Brain pericyte (primary cell): Measurements from ENCODE around the gene TRNAU1AP.
"Not testable (repeated sequence)": the region's sequence is repeated elsewhere in the genome, so short reads cannot be mapped to it uniquely, and the experiment has no call there.

ENCODE experiments used
- DNase-seq: peaks from one replicate; pipeline ENCODE4 v3.0.0-alpha.2; 2012; ENCODE audit warnings: low read depth, low spot score

TRNAU1AP gene

DNA sequence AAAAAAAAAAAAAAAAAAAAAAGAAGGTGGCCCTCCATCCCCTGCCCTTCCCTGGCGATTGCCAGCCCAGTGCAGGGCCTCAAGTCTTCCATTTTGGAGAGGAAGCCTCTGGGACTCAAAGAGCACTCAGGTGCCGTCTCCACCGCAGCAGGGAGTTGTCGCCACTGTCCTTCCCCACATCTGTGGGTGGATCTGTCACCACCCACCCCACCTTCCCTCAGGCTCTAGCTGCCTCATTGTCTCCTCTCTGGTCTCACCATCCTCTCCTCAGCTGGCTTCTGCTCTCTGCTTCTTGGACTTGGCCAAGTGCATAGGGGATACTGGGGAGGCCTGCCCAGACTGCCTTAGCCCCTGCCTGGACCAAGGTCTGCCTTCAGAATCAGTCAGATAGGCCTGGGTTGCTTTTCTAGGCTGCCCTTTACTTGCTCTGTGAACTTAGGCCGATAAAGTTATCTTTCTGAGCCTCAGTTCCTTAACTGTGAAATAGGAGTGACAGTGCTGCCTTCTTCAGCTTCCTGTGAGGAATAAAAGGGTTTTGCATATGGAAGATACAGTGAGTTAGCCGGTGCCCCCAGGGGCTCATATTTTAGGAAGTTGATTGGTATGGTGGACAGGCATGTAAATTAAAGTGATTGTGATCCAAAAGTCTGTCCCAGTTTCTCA is 31.3 kb upstream of the TRNAU1AP start:
- DNase-seq, result no peak

DNA sequence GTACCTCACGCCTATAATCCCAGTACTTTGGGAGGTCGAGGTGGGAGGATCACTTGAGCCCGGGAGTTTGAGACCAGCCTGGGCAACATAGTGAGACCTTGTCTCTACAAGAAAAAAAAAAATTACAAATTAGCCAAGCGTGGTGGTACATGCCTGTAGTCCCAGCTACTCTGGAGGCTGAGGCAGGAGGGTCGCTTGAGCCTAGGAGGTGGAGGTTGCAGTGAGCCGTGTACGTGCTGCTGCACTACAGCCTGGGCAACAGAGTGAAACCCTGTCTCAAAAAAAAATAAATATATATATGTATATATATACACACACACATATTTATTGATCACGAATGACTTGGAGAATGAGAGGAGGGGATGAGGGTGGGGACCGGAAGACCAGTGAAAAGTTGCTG is 30.3 kb upstream of the TRNAU1AP start:
- not testable (repeated sequence) for DNase-seq

DNA sequence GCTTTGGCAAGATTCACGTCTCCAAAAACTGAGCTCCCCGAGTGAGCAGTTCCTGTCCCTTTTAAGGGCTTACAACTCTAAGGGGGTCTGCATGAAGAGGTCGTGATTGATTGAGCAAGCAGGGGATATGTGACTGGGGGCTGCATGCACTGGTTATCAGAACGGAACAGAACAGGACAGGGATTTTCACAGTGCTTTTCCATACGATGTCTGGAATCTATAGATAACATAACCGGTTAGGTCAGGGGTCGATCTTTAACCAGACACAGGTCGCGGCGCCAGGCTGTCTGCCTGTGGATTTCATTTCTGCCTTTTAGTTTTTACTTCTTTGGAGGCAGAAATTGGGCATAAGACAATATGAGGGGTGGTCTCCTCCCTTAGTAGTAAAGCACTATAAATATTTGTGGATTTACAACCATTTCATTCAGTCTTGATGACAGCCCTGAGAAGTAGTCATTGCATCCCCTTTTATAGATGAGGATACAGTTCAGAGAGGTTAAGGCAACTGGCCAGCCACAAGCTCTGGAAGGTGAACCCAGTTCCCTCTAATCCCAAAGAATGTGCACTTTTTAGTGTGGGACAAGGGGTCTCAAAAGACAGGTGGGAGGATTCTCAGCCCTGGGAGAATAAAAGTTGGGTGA is 27.8 kb upstream of the TRNAU1AP start:
- not testable (repeated sequence) for DNase-seq

DNA sequence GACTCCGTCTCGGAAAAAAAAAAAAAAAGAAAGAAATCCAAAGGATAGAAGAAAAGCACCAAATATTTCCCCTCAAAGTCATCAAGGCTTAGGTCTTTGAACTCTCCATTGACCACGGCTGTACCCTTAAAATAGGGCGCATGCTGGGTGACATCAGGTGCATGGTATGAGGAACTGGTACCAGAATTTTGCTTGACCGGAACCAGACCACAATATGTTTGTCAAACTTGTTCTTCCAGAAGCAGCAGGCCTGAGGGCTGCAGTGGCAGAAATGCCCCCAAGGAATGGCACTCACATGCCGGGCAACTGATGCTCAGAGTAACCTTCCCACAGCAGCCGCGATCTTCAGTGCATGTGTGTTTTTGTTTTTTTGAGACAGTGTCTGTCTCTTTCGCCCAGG is 26.0 kb upstream of the TRNAU1AP start:
- DNase-seq, result no peak

DNA sequence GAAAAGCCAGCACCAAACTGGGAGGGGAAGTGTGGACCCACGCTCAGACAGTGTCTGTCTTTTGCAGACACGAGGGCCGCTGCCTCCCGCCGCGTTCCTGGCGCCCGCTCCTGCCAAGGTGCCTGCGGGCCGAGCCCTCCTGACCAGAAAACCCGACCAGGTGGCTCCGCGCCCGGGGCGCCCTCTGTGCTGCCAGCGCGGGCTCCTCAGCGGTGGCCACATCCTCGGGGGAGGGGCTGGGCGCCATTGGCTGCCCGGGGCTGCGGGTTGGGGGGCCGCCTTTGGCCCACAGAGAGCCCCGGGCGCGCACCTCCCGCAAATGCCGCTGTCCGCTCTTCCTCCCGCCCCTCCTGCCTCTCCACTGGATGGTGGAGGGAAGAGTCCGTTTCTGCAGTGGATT is 22.4 kb upstream of the TRNAU1AP start:
- no peak for DNase-seq

DNA sequence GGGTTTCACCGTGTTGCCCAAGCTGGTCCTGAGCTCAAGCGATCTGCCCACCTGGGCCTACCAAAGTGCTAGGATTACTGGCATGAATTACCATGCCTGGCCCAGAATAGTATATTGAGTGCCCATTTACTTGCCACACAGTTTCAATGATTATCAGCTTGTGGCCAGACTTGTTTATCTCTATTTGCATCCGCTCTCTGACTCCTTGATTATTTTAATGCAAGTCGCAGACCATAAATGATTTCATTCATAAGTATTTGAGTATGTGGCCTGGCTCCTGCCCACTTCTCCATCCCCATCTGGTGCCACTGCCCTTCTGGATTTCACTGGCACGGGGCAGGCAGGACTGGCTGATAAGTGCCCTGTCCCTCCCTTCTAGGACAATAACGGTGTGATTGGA is 18.2 kb upstream of the TRNAU1AP start:
- DNase-seq, result no peak

DNA sequence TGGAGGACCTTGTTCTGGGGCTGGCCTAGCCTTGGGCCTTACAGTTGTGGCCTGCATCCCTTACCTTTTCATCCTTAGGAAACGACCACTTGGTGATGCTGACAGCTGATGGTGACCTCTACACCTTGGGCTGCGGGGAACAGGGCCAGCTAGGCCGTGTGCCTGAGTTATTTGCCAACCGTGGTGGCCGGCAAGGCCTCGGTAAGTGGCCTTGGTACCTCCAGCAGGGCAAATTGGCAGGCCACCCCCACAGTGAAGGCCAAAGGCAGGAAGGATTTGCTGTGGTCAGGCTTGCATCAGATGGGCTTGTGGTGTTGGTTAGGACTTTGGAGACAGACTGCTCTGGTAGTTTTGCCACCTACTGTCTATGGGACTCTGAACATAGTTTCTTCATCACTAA is 17.7 kb upstream of the TRNAU1AP start:
- DNase-seq, result no peak

DNA sequence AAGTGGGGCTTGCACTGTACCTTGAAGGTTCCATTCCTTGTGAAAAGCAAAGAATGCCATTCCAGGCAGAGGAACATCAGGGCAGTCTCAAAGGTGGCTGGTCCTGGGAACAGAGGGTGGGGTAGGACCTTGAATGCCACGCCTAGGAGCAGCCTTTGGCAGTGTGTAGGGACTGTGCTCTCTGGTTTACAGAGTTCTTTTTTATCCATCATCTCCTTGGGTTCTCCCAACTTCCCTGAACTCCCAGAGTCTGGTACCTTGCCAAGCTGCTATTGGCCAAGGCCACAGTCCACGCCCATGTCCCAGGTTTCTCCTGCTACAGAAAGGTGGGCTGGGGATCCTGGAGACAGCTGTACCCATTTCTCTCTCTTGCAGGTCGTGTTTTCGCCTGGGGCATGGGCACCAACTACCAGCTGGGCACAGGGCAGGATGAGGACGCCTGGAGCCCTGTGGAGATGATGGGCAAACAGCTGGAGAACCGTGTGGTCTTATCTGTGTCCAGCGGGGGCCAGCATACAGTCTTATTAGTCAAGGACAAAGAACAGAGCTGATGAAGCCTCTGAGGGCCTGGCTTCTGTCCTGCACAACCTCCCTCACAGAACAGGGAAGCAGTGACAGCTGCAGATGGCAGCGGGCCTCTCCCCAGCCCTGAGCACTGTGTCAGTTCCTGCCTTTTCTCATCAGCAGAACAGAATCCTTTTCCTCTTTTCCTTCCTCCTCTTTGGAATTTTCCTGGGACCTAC is 15.3 kb upstream of the TRNAU1AP start:
- DNase-seq, result no peak

DNA sequence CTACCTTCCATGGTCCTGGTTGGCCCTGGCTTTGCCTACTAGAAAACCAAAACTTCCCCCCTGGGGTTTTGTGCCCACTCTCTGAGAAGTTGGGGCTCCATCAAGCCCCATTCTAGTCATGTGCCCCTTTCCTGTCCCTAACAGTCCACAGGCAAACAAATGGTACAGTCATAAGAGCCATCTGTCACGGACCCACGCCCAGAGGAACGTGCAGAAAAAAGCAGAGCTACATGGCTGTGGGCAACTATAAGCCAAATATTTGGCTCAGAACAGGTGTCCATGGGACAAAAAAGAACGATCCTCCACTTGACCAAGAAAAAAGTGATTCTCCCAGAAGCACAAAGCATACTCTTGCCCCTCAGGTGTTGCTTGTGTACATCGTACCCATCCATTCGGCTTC is 14.6 kb upstream of the TRNAU1AP start:
- DNase-seq, result no peak

DNA sequence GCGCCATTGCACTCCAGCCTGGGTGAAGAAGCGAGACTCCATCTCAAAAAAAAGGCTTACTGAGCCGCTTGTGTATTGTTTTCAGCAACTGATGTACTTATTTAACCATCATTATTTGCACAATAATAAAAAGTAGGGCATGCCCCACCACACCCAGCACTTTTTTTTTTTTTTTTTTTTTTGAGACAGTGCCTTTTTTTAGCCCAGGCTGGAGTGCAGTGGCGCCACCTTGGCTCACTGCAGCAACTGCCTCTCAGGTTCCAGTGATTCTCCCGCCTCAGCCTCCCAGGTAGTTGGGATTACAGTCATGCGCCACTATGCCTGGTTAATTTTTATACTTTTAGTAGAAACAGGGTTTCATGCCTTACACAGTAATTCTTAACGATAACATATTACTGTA is 12.2 kb upstream of the TRNAU1AP start:
- DNase-seq, result no peak

DNA sequence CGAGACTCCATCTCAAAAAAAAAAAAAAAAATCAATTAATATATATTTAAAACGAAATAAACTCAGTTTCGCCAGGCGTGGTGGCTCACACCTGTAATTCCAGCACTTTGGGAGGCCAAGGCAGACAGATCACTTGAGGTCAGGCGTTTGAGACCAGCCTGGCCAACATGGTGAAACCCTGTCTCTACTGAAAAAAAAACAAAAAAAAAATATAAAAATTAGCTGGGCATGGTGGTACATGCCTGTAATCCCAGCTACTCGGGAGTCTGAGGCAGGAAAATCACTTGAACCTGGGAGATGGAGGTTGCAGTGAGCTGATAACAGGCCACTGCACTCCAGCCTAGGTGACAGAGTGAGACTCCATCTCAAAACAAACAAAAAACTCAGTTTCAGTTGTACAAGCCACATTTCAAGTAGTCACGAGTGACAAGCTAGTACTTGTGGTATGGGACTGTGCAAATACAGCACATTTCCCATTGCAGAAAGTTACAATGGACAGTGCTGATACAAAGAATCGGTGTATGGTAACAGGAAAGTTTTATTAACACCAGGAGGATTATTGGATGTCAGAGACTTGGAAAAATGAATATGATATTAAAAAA is 11.4 kb upstream of the TRNAU1AP start:
- DNase-seq, result not testable (repeated sequence)

DNA sequence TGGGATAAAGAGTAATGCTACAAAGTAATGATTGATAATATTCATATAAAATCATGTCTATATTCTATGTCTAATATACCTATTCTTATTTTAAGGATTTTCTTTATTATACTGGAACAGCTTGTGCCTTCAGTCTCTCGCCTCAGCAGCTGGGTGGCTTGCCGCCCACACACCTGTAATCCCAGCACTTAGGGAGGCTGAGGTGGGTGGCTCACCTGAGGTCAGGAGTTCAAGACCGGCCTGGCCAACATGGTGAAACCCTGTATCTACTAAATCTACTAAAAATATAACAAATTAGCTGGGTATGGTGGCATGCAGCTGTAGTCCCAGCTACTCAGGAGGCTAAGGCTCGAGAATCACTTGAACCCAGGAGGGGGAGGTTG is 7.6 kb upstream of the TRNAU1AP start:
- no peak for DNase-seq

DNA sequence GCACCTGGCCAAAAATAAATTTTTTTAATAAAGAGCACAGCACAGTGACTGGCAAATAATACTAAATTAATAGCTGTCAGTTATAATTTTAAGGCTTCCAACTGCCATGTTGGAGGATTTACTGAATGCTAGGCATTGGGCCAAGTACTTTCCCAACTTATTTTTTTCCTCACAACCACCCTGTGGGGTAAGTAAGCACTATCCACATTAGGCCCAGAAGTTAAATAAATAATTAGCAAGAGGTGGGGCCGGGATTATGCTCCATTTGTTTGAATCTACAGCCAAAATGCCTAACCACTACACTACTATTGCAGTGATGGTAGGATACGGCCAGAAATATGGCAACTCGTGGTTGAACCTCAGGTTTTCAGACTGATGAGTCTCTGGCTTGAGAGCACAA is 4.6 kb upstream of the TRNAU1AP start:
- DNase-seq, result no peak

DNA sequence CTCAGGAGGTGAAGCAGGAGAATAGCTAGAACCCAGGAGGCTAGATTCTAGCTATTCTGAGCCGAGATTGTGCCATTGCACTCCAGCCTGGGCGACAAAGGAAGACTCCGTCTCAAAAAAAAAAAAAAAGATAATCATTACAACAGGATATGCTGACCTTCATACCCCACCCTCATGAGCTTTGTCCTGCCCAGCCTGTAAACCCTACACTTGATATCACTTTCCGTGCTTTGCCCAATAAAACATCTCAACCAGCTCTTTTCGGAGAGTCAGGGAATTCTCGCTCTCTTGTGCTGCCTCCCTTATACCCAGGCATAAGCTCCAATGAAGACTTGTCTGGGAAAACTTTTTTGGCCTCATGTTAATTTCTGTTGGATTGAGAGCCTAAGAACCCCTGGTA is 1.5 kb upstream of the TRNAU1AP start:
- no peak for DNase-seq

DNA sequence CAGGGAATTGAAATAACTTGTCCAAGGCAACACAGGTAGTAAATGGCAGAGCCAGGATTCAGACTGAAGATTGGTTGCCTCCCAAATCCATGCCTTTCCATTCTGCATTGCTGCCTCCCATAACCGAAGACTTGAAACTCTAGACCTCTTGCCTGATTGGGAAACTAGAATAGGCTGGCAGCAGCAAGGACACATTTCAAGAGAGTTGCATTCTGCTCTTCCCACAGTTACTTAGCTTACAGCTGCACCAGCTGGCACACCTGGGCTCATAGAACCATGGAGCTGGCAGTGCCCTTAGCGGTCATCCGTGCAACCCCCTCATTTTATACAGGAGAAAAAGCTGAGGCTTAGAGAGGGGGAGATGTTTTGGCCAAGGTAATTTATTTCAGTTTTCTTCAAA is 8.0 kb downstream of the TRNAU1AP start:
- DNase-seq, result no peak

DNA sequence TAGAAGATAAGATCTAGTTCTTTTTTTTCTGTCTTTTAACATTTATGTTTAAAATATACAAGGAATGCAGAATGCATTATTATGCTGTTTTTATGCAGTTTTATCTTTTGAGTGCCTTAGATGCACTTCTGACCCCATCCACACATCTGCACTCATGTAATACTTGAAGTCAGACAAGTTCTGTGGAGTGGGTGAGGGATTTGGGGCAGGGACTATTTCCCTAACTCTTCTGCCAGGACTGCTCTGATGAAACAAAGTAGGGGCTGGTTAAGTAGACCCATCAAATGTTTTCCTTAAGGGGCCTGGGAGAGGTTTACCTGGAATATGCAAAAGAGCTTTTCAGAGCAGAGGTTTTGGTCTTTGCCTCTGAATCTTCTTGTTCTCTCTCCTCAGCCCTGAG is 11.4 kb downstream of the TRNAU1AP start:
- no peak for DNase-seq

DNA sequence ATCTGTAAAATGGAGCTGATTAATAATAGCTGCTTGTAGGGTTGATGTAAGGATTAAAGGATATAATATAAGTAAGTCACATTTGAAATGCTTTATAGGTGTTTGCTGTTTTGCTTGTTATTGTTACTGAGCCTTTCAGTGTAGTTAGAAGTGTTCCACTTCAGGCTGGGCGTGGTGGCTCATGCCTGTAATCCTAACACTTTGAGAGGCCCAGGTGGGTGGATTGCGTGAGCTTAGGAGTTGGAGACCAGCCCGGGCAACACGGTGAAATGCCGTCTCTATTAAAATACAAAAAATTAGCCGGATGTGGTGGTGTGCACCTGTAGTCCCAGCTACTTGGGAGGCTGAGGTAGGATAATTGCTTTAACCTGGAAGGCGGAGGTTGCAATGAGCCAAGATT is 12.2 kb downstream of the TRNAU1AP start:
- DNase-seq, result no peak

DNA sequence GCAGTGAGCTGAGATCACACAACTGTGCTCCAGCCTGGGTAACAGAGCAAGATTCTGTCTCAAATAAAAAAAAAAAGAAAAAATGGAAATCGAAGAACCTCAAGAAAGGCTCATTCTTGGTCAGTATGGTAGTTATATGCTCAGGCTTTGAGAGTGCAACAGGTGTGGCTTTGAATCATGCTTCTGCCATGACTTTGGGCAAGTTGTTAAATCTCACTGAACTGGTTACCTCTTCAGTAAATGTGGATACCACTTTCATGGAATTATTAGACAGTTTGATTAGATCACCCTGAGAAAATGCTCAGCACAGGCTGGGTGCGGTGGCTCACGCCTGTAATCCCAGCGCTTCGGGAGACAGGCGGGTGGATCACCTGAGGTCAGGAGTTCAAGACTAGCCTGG is 12.8 kb downstream of the TRNAU1AP start:
- no peak for DNase-seq

DNA sequence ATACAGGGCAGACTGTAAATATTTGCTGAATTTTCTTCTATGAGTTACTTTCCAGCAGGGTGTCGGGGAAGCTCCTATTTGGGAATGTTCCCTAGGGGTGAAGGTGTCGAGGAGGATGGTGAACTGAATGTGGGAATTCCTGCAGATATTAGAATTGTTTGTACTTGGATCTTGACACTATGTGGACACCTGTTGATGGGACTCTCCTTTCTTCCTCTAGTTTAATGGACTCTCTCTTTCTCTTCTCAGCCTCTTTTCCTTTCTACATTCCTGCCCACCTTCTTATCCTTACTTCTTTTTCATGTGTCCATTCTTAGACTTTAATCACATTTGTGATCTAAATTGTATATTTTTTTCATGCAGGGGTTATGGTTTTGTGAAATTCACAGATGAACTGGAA is 14.0 kb downstream of the TRNAU1AP start:
- no peak for DNase-seq

DNA sequence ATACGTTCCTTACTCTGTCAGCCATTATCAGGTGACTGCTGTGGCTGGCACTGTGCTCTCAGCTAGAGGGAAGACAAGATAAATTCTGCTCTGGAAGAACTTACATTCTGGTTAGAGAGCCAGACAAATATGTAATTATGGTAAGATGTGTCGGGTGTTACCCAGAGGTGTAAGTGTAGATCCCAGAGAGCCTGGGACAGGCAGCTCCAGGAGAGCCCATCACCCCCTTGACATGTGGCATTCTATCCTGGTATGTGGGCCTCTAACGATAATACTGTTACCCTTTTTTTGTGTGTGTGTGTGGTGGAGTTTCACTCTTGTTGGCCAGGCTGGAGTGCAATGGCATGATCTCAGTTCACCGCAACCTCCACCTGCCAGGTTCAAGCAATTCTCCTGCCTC is 19.0 kb downstream of the TRNAU1AP start:
- DNase-seq, result no peak

DNA sequence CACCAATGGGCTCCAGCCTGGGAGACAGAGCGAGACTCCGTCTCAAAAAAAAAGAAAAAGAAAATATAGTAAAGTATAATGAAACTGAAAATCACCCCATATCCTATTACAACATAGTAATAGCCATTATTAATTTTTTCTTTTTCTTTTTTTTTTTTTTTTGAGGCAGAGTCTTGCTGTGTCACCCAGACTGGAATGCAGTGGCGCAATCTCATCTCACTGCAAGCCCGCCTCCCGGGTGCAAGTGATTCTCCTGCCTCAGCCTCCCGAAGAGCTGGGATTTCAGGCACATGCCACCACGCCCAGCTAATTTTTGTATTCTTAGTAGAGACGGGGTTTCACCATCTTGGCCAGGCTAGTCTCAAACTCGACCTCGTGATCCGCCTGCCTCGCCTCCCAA is 20.0 kb downstream of the TRNAU1AP start:
- DNase-seq, result not testable (repeated sequence)

DNA sequence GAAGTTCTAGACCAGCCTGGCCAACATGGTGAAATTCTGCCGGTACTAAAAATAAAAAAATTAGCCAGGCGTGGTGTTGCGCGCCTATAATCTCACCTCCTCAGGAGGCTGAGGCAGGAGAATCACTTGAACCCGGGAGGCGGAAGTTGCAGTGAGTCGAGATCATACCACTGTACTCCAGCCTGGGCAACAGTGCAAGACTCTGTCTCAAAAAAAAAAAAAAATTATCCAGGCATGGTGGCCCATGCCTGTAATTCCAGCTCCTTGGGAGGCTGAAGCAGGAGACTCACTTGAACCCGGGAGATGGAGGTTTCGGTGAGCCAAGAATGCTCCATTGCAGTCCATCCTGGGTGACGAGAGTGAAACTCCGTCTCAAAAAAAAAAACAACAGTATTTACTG is 20.7 kb downstream of the TRNAU1AP start:
- no peak for DNase-seq
